GM21529 (cell line): Measurements from ENCODE around the gene EDA.

Experiments used
- ATAC-seq: cut with Tn5 transposase; IDR thresholded peaks from one replicate; pipeline ENCODE4 v1.9.1; 2021; ENCODE audit not compliant: unreplicated experiment

Gene EDA

GRCh38 chrX:69615779-69616456, at the start of gene EDA:
TSS of gene EDA (plus strand) at chrX:69616113.
- peak; percentile 85 for ATAC-seq

DNA sequence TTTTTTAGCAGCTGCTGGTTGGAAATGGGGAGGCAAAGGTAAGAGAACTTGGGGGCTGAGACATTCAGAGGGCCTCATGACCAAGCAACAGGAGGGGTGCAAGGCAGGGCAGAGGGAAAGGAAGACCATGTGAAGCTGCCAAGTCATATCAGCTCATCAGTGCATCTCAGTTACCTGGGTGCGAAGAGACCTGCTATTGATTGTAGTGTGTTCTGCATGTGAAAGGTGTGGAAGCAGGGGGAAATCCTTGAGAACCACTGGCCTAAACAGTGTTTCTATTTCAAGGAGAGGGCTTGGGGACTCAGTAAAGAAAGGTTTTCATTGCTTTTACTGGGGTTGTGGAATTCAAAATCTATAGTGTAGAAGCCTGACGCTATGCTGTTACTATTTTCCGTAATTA, 47.1 kb upstream of the EDA start:
- no peak for ATAC-seq

- no peak for ATAC-seq
Observed at GRCh38 chrX:69597399-69597798, 18.5 kb upstream of the EDA start.

GRCh38 chrX:69600182-69600581, 15.7 kb upstream of the EDA start:
- no peak for ATAC-seq

- ATAC-seq = no peak
Observed at GRCh38 chrX:69603566-69604194, 12.2 kb upstream of the EDA start.

GRCh38 chrX:69605521-69605920, 10.4 kb upstream of the EDA start:
- no peak for ATAC-seq

GRCh38 chrX:69607616-69608015, 8.3 kb upstream of the EDA start:
- ATAC-seq = no peak

- no peak for ATAC-seq
Observed at GRCh38 chrX:69613946-69614345, 2.0 kb upstream of the EDA start.

DNA sequence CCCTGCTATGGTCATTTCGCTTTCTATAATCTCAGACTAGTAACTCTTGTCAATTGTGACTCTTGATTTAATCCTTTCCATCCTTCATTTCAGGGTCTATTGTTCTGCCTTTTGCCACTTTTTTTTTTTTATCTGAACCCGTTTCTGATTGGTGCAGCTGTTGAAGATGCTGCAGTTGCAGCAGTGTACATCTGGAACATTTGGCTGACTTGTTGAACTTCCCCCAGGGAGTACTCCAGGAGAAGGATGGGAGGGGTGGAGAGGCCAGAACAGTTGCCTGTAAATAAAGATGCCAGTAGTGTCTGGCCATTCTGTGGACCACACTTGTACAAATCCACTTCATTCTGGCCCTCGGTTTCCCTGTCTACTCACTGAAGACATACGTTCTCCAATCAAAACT, 1.0 kb upstream of the EDA start:
- ATAC-seq = no peak

- ATAC-seq = no peak
Observed at GRCh38 chrX:69615342-69615741, 571 bp upstream of the EDA start.

- ATAC-seq = no peak
Observed at GRCh38 chrX:69616457-69617203, 717 bp downstream of the EDA start.

GRCh38 chrX:69618803-69619202, 2.9 kb downstream of the EDA start:
- ATAC-seq = no peak

GRCh38 chrX:69626129-69626528, 10.2 kb downstream of the EDA start:
- ATAC-seq = no peak

- ATAC-seq = no peak
Observed at GRCh38 chrX:69627744-69628143, 11.8 kb downstream of the EDA start.

GRCh38 chrX:69630147-69630546, 14.2 kb downstream of the EDA start:
- no peak for ATAC-seq

DNA sequence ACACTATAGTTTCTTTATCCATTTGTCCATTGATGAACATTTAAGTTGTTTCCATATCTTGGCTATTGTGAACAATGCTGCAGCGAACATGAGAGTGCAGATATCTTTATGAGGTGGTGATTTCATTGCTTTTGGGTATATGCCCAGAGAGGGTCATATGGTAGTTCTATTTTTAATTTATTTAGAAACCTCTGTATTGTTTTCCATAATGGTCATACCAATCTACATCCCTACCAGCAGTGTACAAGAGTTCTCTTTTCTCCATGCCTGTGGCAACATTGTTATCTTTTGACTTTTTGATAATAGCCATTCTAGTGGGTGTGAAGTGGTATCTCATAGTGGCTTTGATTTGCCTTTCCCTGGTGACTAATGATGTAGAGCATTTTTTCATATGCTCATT, 48.8 kb downstream of the EDA start:
- ATAC-seq = no peak

DNA sequence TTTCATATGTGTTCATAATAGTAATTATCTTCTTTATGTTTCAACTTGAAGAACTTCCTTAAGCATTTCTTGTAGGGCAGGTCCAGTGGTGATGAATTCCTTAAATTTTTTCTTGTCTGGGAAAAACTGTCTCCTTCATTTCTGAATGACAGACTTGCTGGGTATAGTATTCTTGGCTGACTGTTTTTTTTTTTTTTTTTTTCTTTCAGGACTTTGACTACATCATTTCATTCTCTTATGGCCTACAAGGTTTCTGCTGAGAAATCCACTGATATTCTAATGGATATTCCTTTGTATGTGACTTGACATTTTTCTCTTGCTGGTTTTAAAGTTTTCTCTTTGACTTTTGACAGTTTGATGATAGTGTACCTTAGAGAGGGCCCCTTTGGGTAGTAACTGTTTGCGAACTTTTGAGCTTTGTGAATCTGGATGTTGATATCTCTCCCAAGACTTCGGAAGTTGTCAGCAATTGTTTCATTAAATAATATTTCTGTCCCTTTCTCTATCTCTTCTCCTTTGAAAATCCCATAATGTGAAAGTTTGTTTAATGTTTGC, 54.2 kb downstream of the EDA start:
- no peak for ATAC-seq

DNA sequence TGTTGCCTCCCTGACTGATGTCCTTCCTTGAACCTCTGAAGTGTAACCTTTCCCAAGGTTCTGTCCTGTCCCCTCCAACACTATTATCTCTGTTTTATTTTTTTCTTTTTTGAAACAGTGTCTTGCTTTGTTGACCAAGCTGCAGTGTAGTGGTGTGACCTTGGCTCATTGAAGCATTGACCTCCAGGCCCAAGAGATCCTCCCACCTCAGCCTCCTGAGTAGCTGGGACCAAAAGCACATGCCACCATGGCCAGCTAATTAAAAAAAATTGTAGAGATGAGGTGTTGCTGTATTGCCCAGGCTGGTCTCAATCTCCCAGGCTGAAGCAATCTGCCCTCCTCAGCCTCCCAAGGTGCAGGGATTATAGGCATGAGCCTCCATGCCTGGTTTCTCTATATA, 59.0 kb downstream of the EDA start:
- ATAC-seq = no peak

DNA sequence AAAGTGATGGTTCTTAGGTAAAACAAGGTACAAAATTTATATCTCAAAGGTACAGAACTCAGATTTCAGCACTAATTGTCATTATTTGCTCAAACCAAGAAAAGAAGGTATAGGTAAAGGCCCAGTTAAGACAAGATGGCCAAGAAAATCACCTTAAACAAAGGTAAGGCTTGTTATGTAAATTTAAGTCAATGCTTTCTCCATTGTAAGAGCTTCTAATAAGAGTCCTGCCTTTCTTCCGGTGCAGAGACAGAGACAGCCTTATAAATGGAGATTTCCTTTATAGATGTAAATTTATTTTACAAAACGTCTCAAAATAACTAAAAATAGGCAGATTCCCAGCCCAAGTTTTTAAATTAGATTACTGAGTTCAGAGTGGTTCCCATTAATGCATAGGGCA, 89.9 kb downstream of the EDA start:
- ATAC-seq = no peak

DNA sequence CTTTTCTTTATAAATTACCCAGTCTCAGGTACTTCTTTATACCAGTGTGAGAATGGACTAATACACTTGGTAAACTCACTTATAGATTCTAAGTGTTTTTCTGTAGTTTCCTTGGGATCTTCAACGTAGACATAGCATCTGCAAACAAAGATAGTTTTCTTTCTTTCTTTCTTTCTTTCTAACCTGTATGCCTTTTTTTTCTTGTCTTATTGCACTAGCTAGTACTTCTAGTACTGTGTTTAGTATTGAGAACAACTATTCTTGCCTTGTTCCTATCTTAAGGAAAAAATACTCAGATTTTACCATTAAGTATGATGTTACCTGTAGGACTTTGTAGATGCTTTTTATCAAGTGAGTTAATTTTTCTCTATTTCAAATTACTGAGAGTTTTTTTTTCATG, 102.2 kb downstream of the EDA start:
- no peak for ATAC-seq

DNA sequence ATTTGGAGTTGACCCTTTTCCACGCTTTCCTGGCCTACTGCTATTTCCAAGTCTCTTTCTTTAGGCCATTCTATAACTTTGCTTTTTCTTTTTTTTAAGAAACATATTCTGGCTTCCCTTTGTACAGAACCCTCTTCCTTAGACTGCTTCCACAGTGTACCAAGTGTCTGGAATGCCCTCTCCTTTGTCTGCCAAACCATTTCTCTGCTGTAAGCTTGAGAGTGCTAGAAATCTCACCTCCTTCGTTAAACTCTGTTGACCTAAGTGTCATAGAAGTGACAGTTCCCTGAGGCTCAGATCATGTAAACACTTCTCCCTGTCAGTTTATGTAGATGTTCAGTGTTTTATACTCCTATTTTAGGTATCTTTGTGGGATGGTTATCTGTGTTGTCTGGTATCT, 108.4 kb downstream of the EDA start:
- no peak for ATAC-seq

DNA sequence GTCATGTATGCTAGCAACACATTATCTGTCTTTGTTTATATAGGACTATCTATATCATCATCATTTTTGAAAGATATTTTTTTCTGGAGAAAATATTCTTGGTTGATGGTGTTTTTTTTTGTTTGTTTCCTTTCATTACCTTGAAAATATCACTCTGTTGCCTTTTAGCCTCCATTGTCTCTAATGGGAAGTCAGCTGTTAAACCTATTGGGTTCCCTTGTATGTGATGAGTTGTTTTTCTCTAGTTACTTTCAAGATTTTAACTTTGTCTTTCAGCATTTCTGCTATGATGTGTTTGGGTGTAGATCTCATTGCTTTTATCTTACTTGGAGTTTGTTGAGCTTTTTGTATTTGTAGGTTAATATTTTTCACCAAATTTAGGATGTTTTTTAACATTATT, 124.4 kb downstream of the EDA start:
- no peak for ATAC-seq
